H1 (cell line): Measurements from ENCODE around the gene FRS2. TPM values are rescaled to one million over a fixed set of nuclear protein-coding genes. Genes with fewer than 3 reads are reported as not detected.

Source experiments
- CHD7 ChIP-seq: fragments of 300-600 bp; sonication (generic); IDR thresholded peaks from 2 replicates; pipeline ENCODE4 v1.7.1; 2012; ENCODE audit warnings: low read length, moderate library complexity, mild to moderate bottlenecking, inconsistent platforms; ENCODE audit not compliant: insufficient replicate concordance
- CTBP2 ChIP-seq: IDR thresholded peaks from 2 replicates; pipeline ENCODE4 v1.7.0; 2011; ENCODE audit warnings: borderline replicate concordance, mild to moderate bottlenecking, moderate library complexity, mixed read lengths, low read length; ENCODE audit not compliant: insufficient read depth, insufficient read length
- GTF2F1 ChIP-seq: IDR thresholded peaks from 2 replicates; pipeline ENCODE4 v1.6.1; 2012; ENCODE audit warnings: low read depth, low read length, improper control_type of control experiment, borderline replicate concordance
- JUN ChIP-seq: IDR thresholded peaks from 2 replicates; pipeline ENCODE4 v1.6.1; 2011; ENCODE audit warnings: low read depth, mild to moderate bottlenecking, improper control_type of control experiment, low read length
- YY1 ChIP-seq: IDR thresholded peaks from 2 replicates; pipeline ENCODE4 v1.6.1; 2011; ENCODE audit warnings: low read depth, mild to moderate bottlenecking, low read length
- polyA plus RNA-seq, 7 experiments: library from polyadenylated mRNA; depleted of rRNA in 3 of 7; stranded (reverse) in 5 of 7; unstranded in 2 of 7; fragments of >200 nt in 5 of 7; fragments of 200-250 nt in 2 of 7; gene quantifications; 1 replicate in 5 of 7; 2 replicates in 1 of 7; 4 replicates in 1 of 7; pipeline versions ENCODE4 v1.2.1 to v1.2.3, GENCODE V29; 2011 to 2013; ENCODE audit warnings: missing spikeins in 2 of 7, mixed read lengths in 2 of 7
- total RNA-seq: library from RNA; stranded (reverse); fragmentation: NEBNext Ultra II Directional; extraction: Animal tissue kit (Norgen Biotek cat#: 25700); gene quantifications from 2 replicates; pipeline ENCODE4 v1.2.1, GENCODE V29; 2021

The FRS2 gene
- total and polyA plus RNA-seq, 2 of the 8 experiments (the other 6 are each of a cell fraction or from before 2014, with no cell fraction given): 10.3 to 35.8 TPM

- no peak for TF ChIP-seq CHD7
- TF ChIP-seq GTF2F1: no peak
- TF ChIP-seq YY1: no peak
- TF ChIP-seq CTBP2: no peak
- no peak for TF ChIP-seq JUN
- TF ChIP-seq, all 59 proteins: peak for 0
These were observed 26.3 kb upstream of the FRS2 start (continued) for GRCh38 chr12:69443916-69444315.
